ENCODE results near the gene EPS15.

DNA sequence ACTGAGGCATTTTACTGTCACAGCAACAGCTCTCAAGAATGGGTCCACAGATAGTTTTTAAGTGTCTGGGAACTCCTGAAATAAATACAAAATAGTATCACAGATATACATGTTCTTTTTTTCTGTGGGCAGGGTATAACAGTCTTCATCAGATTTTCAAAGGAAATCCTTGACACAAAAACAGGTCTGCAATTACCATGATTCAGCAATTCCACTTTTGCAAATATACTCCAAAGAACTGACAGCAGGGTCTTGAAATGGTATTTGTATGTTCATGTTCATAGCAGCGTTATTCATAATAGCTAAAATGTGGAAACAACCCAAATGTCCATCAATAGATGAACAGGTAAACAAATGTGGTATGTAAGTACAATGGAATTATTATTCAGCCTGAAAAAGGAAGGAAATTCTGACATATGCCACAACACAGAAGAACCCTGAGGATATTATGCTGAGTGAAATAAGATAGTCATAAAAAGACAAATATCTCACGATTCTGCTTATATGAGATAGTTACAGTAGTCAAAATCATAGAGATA is 85.0 kb downstream of the EPS15 start:
- TF ChIP-seq, protein P1, sequence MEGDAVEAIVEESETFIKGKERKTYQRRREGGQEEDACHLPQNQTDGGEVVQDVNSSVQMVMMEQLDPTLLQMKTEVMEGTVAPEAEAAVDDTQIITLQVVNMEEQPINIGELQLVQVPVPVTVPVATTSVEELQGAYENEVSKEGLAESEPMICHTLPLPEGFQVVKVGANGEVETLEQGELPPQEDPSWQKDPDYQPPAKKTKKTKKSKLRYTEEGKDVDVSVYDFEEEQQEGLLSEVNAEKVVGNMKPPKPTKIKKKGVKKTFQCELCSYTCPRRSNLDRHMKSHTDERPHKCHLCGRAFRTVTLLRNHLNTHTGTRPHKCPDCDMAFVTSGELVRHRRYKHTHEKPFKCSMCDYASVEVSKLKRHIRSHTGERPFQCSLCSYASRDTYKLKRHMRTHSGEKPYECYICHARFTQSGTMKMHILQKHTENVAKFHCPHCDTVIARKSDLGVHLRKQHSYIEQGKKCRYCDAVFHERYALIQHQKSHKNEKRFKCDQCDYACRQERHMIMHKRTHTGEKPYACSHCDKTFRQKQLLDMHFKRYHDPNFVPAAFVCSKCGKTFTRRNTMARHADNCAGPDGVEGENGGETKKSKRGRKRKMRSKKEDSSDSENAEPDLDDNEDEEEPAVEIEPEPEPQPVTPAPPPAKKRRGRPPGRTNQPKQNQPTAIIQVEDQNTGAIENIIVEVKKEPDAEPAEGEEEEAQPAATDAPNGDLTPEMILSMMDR (IDR thresholded peaks at IDR 0.05 in 8 of 11, conservative IDR thresholded peaks at IDR 0.05 in 3 of 11): no peak
- TF ChIP-seq POLR2AphosphoS5 (IDR thresholded peaks at IDR 0.05) (no peak), POLR2A (IDR thresholded peaks at IDR 0.05) (no peak)

Data from spleen (tissue), 7 donors.